HEK293 (cell line): ENCODE data around the gene CHORDC1.

Experiments
- CTCF ChIA-PET: fragments of 350-600 bp; formaldehyde crosslinking; extraction: SDS; loops from one replicate; lab custom pipeline; 2021; ENCODE audit warnings: antibody characterized with exemption; lab: Yijun Ruan, JAX
- POLR2A ChIA-PET: fragments of 300-600 bp; formaldehyde crosslinking; extraction: SDS; loops from one replicate; lab custom pipeline; 2020; ENCODE audit warnings: antibody characterized with exemption, inconsistent platforms; lab: Yijun Ruan, JAX
- H3K27ac ChIP-seq: fragments of 200-500 bp; sonication (Bioruptor generic); 2 replicates; pipeline ENCODE4 v1.5.1; 2014; ENCODE audit warnings: low read depth, low read length, control low read depth, inconsistent platforms; ENCODE audit errors: extremely low read depth
- H3K36me3 ChIP-seq, 2 experiments: fragments of 200-500 bp in 1 of 2; sonication (Bioruptor generic) in 1 of 2; 1 replicate in 1 of 2; 2 replicates in 1 of 2; pipeline ENCODE4 v1.5.1; 2014 to 2017; ENCODE audit warnings: inconsistent platforms in 2 of 2, low read length in 2 of 2; ENCODE audit not compliant: control insufficient read depth in 2 of 2, insufficient read depth in 1 of 2
- H3K4me1 ChIP-seq: fragments of 200-500 bp; sonication (Bioruptor generic); 2 replicates; pipeline ENCODE4 v1.5.1; 2014; ENCODE audit warnings: mild to moderate bottlenecking, low read length, inconsistent platforms; ENCODE audit not compliant: control insufficient read depth, insufficient read depth
- H3K4me3 ChIP-seq: 2 replicates; pipeline ENCODE4 v1.5.1; 2011; ENCODE audit warnings: low read depth, mild to moderate bottlenecking, control low read depth, low read length, moderate library complexity
- H3K9me3 ChIP-seq: fragments of 200-500 bp; sonication (Bioruptor generic); 2 replicates; pipeline ENCODE4 v1.5.1; 2014; ENCODE audit warnings: low read depth, low read length, inconsistent platforms; ENCODE audit not compliant: control insufficient read depth, insufficient read depth
- BCL11A ChIP-seq: fragments of 450-650 bp; formaldehyde crosslinking; IDR thresholded peaks from 2 replicates; pipeline ENCODE4 v1.5.1; 2016; ENCODE audit warnings: low read depth, missing biosample characterization, missing genetic modification characterization
- BCL11B ChIP-seq: fragments of 450-650 bp; formaldehyde crosslinking; IDR thresholded peaks from 2 replicates; pipeline ENCODE4 v1.5.1; 2016; ENCODE audit warnings: low read depth, missing biosample characterization, missing genetic modification characterization
- CTCF ChIP-seq: fragments of 450-650 bp; formaldehyde crosslinking; IDR thresholded peaks from 2 replicates; pipeline ENCODE4 v1.5.1; 2016; ENCODE audit warnings: missing biosample characterization, missing genetic modification characterization
- ELK4 ChIP-seq: IDR thresholded peaks from 2 replicates; pipeline ENCODE4 v1.6.1; 2011; ENCODE audit warnings: mild to moderate bottlenecking, low read depth, low read length, borderline replicate concordance
- HOXA7 ChIP-seq: sonication (generic); formaldehyde crosslinking; IDR thresholded peaks from 2 replicates; pipeline ENCODE4 v1.8.1; 2022; ENCODE audit warnings: missing genetic modification reagents, borderline replicate concordance
- HOXC10 ChIP-seq: sonication (generic); formaldehyde crosslinking; IDR thresholded peaks from 2 replicates; pipeline ENCODE4 v1.8.1; 2023; ENCODE audit warnings: mild to moderate bottlenecking, missing genetic modification reagents
- IKZF3 ChIP-seq: fragments of 450-650 bp; IDR thresholded peaks from 2 replicates; pipeline ENCODE4 v1.5.0; 2018; ENCODE audit warnings: missing biosample characterization, mild to moderate bottlenecking, missing genetic modification characterization, moderate library complexity
- MEIS1 ChIP-seq: sonication (generic); formaldehyde crosslinking; IDR thresholded peaks from 2 replicates; pipeline ENCODE4 v1.8.1; 2022; ENCODE audit warnings: missing genetic modification reagents, mild to moderate bottlenecking, borderline replicate concordance
- TRIM28 ChIP-seq: IDR thresholded peaks from 2 replicates; pipeline ENCODE4 v1.6.1; 2011; ENCODE audit warnings: low read length, control low read depth, borderline replicate concordance
- ZBTB11 ChIP-seq: fragments of 450-650 bp; formaldehyde crosslinking; conservative IDR thresholded peaks from 2 replicates; pipeline ENCODE4 v1.5.1; 2016; ENCODE audit warnings: low read depth, missing biosample characterization, missing genetic modification characterization
- ZIC2 ChIP-seq: fragments of 450-650 bp; formaldehyde crosslinking; IDR thresholded peaks from 2 replicates; pipeline ENCODE4 v1.5.1; 2016; ENCODE audit warnings: missing biosample characterization, missing genetic modification characterization
- ZNF114 ChIP-seq: fragments of 450-650 bp; formaldehyde crosslinking; IDR thresholded peaks from 2 replicates; pipeline ENCODE4 v1.5.0; 2017; ENCODE audit warnings: missing biosample characterization, missing genetic modification characterization
- ZNF138 ChIP-seq: fragments of 450-650 bp; formaldehyde crosslinking; IDR thresholded peaks from 2 replicates; pipeline ENCODE4 v1.5.1; 2016; ENCODE audit warnings: missing biosample characterization, missing genetic modification characterization, borderline replicate concordance
- ZNF184 ChIP-seq: fragments of 450-650 bp; IDR thresholded peaks from 2 replicates; pipeline ENCODE4 v1.5.1; 2018; ENCODE audit warnings: missing biosample characterization, mild to moderate bottlenecking, missing genetic modification characterization
- ZNF2 ChIP-seq: fragments of 450-650 bp; formaldehyde crosslinking; IDR thresholded peaks from 2 replicates; pipeline ENCODE4 v1.5.1; 2016; ENCODE audit warnings: missing biosample characterization, missing genetic modification characterization
- ZNF266 ChIP-seq: fragments of 450-650 bp; formaldehyde crosslinking; IDR thresholded peaks from 2 replicates; pipeline ENCODE4 v1.5.1; 2016; ENCODE audit warnings: missing biosample characterization, missing genetic modification characterization, low read depth
- ZNF624 ChIP-seq: fragments of 450-650 bp; formaldehyde crosslinking; IDR thresholded peaks from 2 replicates; pipeline ENCODE4 v1.5.1; 2017; ENCODE audit warnings: missing biosample characterization, missing genetic modification characterization
- ZNF629 ChIP-seq: fragments of 450-650 bp; formaldehyde crosslinking; IDR thresholded peaks from 2 replicates; pipeline ENCODE4 v1.5.1; 2017; ENCODE audit warnings: missing biosample characterization, missing genetic modification characterization
- ZNF76 ChIP-seq: fragments of 450-650 bp; formaldehyde crosslinking; IDR thresholded peaks from 2 replicates; pipeline ENCODE4; 2016; ENCODE audit warnings: low read depth, missing biosample characterization, missing genetic modification characterization, borderline replicate concordance
- ZNF777 ChIP-seq: fragments of 450-650 bp; formaldehyde crosslinking; IDR thresholded peaks from 2 replicates; pipeline ENCODE4 v1.5.1; 2017; ENCODE audit warnings: missing biosample characterization, missing genetic modification characterization, borderline replicate concordance
- ZSCAN5A ChIP-seq: fragments of 450-650 bp; formaldehyde crosslinking; IDR thresholded peaks from 2 replicates; pipeline ENCODE4 v1.5.1; 2016; ENCODE audit warnings: missing biosample characterization, missing genetic modification characterization
- TF ChIP-seq, protein P1 (sequence below): fragments of 450-650 bp; formaldehyde crosslinking; IDR thresholded peaks from 2 replicates; pipeline ENCODE4 v1.5.1; 2017; ENCODE audit warnings: missing biosample characterization, missing genetic modification characterization
- TF ChIP-seq, protein P2 (sequence below): fragments of 450-650 bp; formaldehyde crosslinking; IDR thresholded peaks from 2 replicates; pipeline ENCODE4 v1.5.1; 2016; ENCODE audit warnings: missing biosample characterization, missing genetic modification characterization
- TF ChIP-seq, protein P3 (sequence below): fragments of 450-650 bp; formaldehyde crosslinking; IDR thresholded peaks from 2 replicates; pipeline ENCODE4 v1.5.1; 2016; ENCODE audit warnings: missing biosample characterization, missing genetic modification characterization

Gene CHORDC1

GRCh38 chr11:90222459-90223247, at the start of gene CHORDC1 (continued):
- no peak for TF ChIP-seq ZNF266 (tag by site-specific recombination)
- TF ChIP-seq CTCF, result 0 out of 2 replicates have a peak, but pooled peaks have one; percentile 8
- 0 out of 2 replicates have a peak, but pooled peaks have one; percentile 10 for TF ChIP-seq ZNF2 (tag by site-specific recombination)
- TF ChIP-seq ZBTB11 (tag by site-specific recombination), result peak; percentile 77
- TF ChIP-seq ZNF629 (tag by site-specific recombination), result peak; percentile 78
- no peak for TF ChIP-seq ZIC2 (tag by site-specific recombination)
- TF ChIP-seq BCL11A (tag by site-specific recombination), result no peak
- TF ChIP-seq TRIM28, result no peak
- TF ChIP-seq ZSCAN5A (tag by site-specific recombination), result 0 out of 2 replicates have a peak, but pooled peaks have one; percentile 54
- TF ChIP-seq BCL11B (tag by site-specific recombination), result no peak
- TF ChIP-seq ZNF76 (tag by site-specific recombination), result peak; percentile 63; the same call in 1 of the 2 replicates

- ChIA-PET POLR2A (no interaction called here), CTCF (no interaction called here)
- Histone ChIP-seq H3K4me1 (no peaks in the 10 kb centered on the region), H3K27ac (no peak overlapping the region), H3K4me3 (no peak overlapping the region), H3K9me3 (no peaks in the 10 kb centered on the region), H3K36me3 (no peaks in the 10 kb centered on the region)
- TF ChIP-seq HOXC10 (CRISPR knock-in tag), result no peak
- TF ChIP-seq HOXA7 (CRISPR knock-in tag), result no peak
- no peak for TF ChIP-seq TRIM28
- TF ChIP-seq ZNF184 (tag by site-specific recombination), result no peak
- TF ChIP-seq MEIS1 (CRISPR knock-in tag), result no peak
- TF ChIP-seq, protein P1, sequence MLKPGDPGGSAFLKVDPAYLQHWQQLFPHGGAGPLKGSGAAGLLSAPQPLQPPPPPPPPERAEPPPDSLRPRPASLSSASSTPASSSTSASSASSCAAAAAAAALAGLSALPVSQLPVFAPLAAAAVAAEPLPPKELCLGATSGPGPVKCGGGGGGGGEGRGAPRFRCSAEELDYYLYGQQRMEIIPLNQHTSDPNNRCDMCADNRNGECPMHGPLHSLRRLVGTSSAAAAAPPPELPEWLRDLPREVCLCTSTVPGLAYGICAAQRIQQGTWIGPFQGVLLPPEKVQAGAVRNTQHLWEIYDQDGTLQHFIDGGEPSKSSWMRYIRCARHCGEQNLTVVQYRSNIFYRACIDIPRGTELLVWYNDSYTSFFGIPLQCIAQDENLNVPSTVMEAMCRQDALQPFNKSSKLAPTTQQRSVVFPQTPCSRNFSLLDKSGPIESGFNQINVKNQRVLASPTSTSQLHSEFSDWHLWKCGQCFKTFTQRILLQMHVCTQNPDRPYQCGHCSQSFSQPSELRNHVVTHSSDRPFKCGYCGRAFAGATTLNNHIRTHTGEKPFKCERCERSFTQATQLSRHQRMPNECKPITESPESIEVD (tag by site-specific recombination), result no peak
- no peak for TF ChIP-seq ZNF777
- TF ChIP-seq ELK4, result no peak
- TF ChIP-seq ZNF114 (tag by site-specific recombination), result no peak
- no peak for TF ChIP-seq ZNF624 (tag by site-specific recombination)
- TF ChIP-seq, protein P2, sequence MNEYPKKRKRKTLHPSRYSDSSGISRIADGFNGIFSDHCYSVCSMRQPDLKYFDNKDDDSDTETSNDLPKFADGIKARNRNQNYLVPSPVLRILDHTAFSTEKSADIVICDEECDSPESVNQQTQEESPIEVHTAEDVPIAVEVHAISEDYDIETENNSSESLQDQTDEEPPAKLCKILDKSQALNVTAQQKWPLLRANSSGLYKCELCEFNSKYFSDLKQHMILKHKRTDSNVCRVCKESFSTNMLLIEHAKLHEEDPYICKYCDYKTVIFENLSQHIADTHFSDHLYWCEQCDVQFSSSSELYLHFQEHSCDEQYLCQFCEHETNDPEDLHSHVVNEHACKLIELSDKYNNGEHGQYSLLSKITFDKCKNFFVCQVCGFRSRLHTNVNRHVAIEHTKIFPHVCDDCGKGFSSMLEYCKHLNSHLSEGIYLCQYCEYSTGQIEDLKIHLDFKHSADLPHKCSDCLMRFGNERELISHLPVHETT, result no peak
- no peak for TF ChIP-seq IKZF3
- no peak for TF ChIP-seq ZNF138 (tag by site-specific recombination)
- TF ChIP-seq, protein P3, sequence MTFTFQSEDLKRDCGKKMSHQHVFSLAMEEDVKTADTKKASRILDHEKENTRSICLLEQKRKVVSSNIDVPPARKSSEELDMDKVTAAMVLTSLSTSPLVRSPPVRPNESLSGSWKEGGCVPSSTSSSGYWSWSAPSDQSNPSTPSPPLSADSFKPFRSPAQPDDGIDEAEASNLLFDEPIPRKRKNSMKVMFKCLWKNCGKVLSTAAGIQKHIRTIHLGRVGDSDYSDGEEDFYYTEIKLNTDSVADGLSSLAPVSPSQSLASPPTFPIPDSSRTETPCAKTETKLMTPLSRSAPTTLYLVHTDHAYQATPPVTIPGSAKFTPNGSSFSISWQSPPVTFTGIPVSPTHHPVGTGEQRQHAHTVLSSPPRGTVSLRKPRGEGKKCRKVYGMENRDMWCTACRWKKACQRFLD (tag by site-specific recombination), result no peak
Measured at GRCh38 chr11:90257158-90257525, 34.3 kb upstream of the CHORDC1 start.
